Measurements from ENCODE around the gene GPRIN3.
A peak's percentile ranks its signal among the peaks of the same experiment; 100 is the strongest.

GPRIN3 gene

DNA sequence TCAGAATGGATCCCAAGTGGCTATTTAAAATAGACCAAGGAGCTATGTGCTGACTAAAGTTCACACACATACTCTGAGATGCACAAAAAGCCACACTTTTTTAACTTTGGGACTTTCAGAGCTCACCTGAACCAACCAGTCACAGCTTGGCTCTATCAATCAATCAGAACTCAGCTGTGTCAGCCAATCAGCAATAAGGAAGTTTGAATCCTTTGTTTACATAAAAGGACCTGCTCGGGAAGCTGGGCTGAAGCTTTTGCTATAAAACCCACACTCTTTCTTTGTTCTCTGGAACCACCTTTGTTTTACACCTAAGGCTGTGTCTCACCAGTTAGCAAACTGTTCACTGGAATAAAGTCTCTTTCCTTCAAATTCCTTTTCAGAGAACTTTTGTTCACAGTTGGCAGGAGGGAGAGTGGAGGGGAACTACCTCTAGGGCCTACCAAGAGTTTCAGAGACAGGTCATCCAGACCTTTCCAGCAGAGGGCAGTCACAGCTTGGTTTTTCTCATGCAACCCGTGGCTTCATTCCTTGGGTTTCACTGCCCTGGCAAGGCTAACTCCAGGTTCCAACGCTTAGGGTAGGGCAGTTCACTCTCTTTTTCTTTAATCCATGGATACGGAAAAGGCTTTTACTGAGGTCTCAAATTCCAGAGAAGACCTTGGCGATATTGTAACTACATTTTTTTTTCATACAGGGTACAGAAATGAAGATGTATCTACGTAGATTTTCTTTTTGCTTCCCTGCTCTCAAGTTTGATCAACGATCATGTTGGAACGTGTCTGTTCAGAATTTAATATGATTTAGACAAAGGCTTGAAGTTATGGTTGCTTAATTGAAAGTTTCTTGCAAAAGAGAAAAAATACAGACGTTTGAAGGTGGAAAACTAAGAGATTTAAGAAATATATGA lies 80.7 kb downstream of the GPRIN3 start:
- Histone ChIP-seq H2BK15ac (replicated peaks; ENCODE audit: low read depth) (no peak overlapping the region), H3K4me2 (ENCODE audit: low read length) (no peak overlapping the region), H4K5ac (ENCODE audit: low read length) (no peak overlapping the region), H2BK5ac (ENCODE audit: low read length) (no peak overlapping the region), H3K9ac (ENCODE audit: low read length) (no peak overlapping the region), H2BK120ac (ENCODE audit: low read depth, low read length) (no peak overlapping the region), H4K8ac (ENCODE audit: low read depth, low read length) (no peak overlapping the region), H3K27me3 (ENCODE audit: insufficient read depth, low read length, poor library complexity) (no peaks in the 10 kb centered on the region), H3K56ac (ENCODE audit: low read length) (no peak overlapping the region), H3K4ac (ENCODE audit: low read depth, low read length) (no peak overlapping the region), H3K23ac (ENCODE audit: low read length) (no peak overlapping the region), H3K18ac (ENCODE audit: low read length) (no peak overlapping the region), H3K79me2 (ENCODE audit: control insufficient read depth, insufficient read depth, low read length) (no peaks in the 10 kb centered on the region), H3K36me3 (ENCODE audit: control insufficient read depth, insufficient read depth, low read length) (no peaks in the 10 kb centered on the region), H3K27ac (ENCODE audit: low read depth, low read length) (no peak overlapping the region), H3K79me1 (ENCODE audit: low read length) (no peaks in the 10 kb centered on the region), H2AK5ac (ENCODE audit: low read length) (no peak overlapping the region), H3K4me1 (ENCODE audit: control insufficient read depth, low read depth, low read length) (no peaks in the 10 kb centered on the region), H3K4me3 (ENCODE audit: low read length) (no peak overlapping the region)
- DNase-seq, result peak; percentile 93
- no CpG with 5 or more reads among the region's 9 CpGs for WGBS (ENCODE audit: extremely low coverage, insufficient coverage, low lambda C conversion rate)

DNA sequence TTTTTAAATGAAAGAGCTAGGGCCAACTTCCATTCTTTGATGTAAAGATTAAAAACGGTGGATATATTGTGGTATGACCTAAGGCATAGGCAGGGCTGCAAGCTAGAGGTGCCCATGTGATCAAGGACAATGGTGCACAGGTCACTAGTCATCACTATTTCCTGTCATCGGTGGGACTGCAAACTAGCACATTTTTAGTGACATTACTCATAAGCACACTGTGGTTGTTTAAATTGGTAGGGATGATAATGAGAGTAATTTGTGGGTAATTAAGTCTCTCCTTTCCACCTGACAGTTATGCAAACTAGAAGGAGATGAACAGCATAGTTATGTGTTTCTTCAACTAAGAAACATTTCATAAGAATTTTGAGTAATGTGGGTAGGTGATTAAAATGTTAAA lies 85.4 kb downstream of the GPRIN3 start:
- Histone ChIP-seq H3K9ac (ENCODE audit: low read length) (no peak overlapping the region), H2BK120ac (ENCODE audit: low read depth, low read length) (no peak overlapping the region), H2BK15ac (replicated peaks; ENCODE audit: low read depth) (no peak overlapping the region), H3K56ac (ENCODE audit: low read length) (no peak overlapping the region), H3K79me2 (ENCODE audit: control insufficient read depth, insufficient read depth, low read length) (no peaks in the 10 kb centered on the region), H3K4me3 (ENCODE audit: low read length) (no peak overlapping the region), H3K4me1 (ENCODE audit: control insufficient read depth, low read depth, low read length) (no peaks in the 10 kb centered on the region), H4K8ac (ENCODE audit: low read depth, low read length) (no peak overlapping the region), H4K5ac (ENCODE audit: low read length) (no peak overlapping the region), H3K27me3 (ENCODE audit: insufficient read depth, low read length, poor library complexity) (no peaks in the 10 kb centered on the region), H2AK5ac (ENCODE audit: low read length) (no peak overlapping the region), H2BK5ac (ENCODE audit: low read length) (no peak overlapping the region), H3K18ac (ENCODE audit: low read length) (no peak overlapping the region), H3K4ac (ENCODE audit: low read depth, low read length) (no peak overlapping the region), H3K27ac (ENCODE audit: low read depth, low read length) (no peak overlapping the region), H3K79me1 (ENCODE audit: low read length) (no peaks in the 10 kb centered on the region), H3K23ac (ENCODE audit: low read length) (no peak overlapping the region), H3K4me2 (ENCODE audit: low read length) (no peak overlapping the region), H3K36me3 (ENCODE audit: control insufficient read depth, insufficient read depth, low read length) (no peaks in the 10 kb centered on the region)
- no peak for DNase-seq
- no CpG with 5 or more reads among the region's 2 CpGs for WGBS (ENCODE audit: extremely low coverage, insufficient coverage, low lambda C conversion rate)

DNA sequence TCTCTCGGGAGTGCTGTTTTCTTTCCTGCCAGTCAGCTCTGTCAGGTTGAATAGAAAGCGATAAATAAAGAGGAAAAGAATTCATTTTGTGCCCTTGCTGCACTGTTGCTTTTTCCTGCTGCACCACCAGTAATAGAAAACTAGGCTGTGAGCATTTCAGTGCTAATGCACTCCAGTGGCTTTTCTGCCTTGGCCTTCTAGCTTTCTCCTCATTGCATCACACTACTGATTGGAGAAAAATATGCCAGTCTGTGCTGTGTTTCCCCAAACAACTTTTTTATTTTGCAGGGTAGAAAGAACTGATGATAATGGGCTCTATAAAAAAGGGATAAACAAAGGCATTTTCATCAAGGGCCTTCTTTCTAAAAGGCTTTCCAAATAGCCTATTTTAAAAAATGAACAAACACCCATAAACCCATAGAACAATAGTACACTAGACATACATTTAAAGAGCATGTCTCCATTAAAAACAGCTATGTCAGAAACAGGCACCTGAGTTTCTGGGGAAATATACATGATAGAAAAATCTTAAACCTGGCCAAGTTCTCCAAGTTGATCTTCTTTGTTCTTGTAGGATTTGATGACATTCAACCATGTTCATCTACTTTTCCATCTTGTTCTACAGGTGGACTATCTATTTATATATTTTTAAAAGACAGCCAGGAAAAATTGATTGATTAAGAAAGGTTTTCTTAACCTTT lies 86.3 kb downstream of the GPRIN3 start:
- no peak overlapping the region for H3K4ac ChIP-seq (ENCODE audit: low read depth, low read length)
- no peaks in the 10 kb centered on the region for H3K79me1 ChIP-seq (ENCODE audit: low read length)
- H3K79me2 ChIP-seq (ENCODE audit: control insufficient read depth, insufficient read depth, low read length), result no peaks in the 10 kb centered on the region
- H3K56ac ChIP-seq (ENCODE audit: low read length), result no peak overlapping the region
- H2BK120ac ChIP-seq (ENCODE audit: low read depth, low read length), result no peak overlapping the region
- no peak overlapping the region for H2AK5ac ChIP-seq (ENCODE audit: low read length)
- no peak overlapping the region for H2BK5ac ChIP-seq (ENCODE audit: low read length)
- no peaks in the 10 kb centered on the region for H3K27me3 ChIP-seq (ENCODE audit: insufficient read depth, low read length, poor library complexity)
- H3K4me3 ChIP-seq (ENCODE audit: low read length), result no peak overlapping the region
- no peak overlapping the region for H3K9ac ChIP-seq (ENCODE audit: low read length)
- no peak overlapping the region for H4K8ac ChIP-seq (ENCODE audit: low read depth, low read length)
- no peak overlapping the region for H4K5ac ChIP-seq (ENCODE audit: low read length)
- H3K4me2 ChIP-seq (ENCODE audit: low read length), result no peak overlapping the region
- H3K4me1 ChIP-seq (ENCODE audit: control insufficient read depth, low read depth, low read length), result no peaks in the 10 kb centered on the region
- WGBS (ENCODE audit: extremely low coverage, insufficient coverage, low lambda C conversion rate), result no CpG with 5 or more reads among the region's 2 CpGs
- H2BK15ac ChIP-seq (replicated peaks; ENCODE audit: low read depth), result no peak overlapping the region
- no peak overlapping the region for H3K27ac ChIP-seq (ENCODE audit: low read depth, low read length)
- H3K23ac ChIP-seq (ENCODE audit: low read length), result no peak overlapping the region
- H3K18ac ChIP-seq (ENCODE audit: low read length), result no peak overlapping the region
- no peaks in the 10 kb centered on the region for H3K36me3 ChIP-seq (ENCODE audit: control insufficient read depth, insufficient read depth, low read length)
- no peak for DNase-seq

DNA sequence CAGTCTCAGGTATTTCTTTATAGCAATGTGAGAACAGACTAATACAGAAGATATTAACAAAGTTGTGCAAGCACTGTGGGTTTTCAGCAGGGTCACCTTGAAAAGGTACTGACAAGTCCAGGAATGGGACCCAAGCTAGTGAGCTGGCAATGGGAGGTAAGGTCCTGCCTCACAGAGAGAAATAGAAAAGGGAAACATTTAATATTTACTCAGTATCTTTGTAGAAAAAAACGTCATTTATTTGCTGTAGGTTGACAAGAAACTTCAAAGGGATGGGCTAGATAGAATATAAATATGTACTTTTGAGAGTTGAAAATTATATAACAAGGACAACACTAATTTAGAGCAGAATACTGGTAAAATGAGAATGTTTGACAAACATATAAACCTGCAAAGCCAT lies 89.0 kb downstream of the GPRIN3 start:
- no peak for DNase-seq
- no peak overlapping the region for H3K27ac ChIP-seq (ENCODE audit: low read depth, low read length)
- H3K4me1 ChIP-seq (ENCODE audit: control insufficient read depth, low read depth, low read length), result no peaks in the 10 kb centered on the region
- no peak overlapping the region for H2BK120ac ChIP-seq (ENCODE audit: low read depth, low read length)
- H3K36me3 ChIP-seq (ENCODE audit: control insufficient read depth, insufficient read depth, low read length), result no peaks in the 10 kb centered on the region
- no peak overlapping the region for H3K4me2 ChIP-seq (ENCODE audit: low read length)
- no peak overlapping the region for H2AK5ac ChIP-seq (ENCODE audit: low read length)
- H3K56ac ChIP-seq (ENCODE audit: low read length), result no peak overlapping the region
- H2BK15ac ChIP-seq (replicated peaks; ENCODE audit: low read depth), result no peak overlapping the region
- H3K4me3 ChIP-seq (ENCODE audit: low read length), result no peak overlapping the region
- no peak overlapping the region for H3K4ac ChIP-seq (ENCODE audit: low read depth, low read length)
- H3K18ac ChIP-seq (ENCODE audit: low read length), result no peak overlapping the region
- no peak overlapping the region for H3K23ac ChIP-seq (ENCODE audit: low read length)
- no peaks in the 10 kb centered on the region for H3K27me3 ChIP-seq (ENCODE audit: insufficient read depth, low read length, poor library complexity)
- no peak overlapping the region for H2BK5ac ChIP-seq (ENCODE audit: low read length)
- no peak overlapping the region for H4K8ac ChIP-seq (ENCODE audit: low read depth, low read length)
- H3K79me1 ChIP-seq (ENCODE audit: low read length), result no peaks in the 10 kb centered on the region
- no peak overlapping the region for H4K5ac ChIP-seq (ENCODE audit: low read length)
- no peak overlapping the region for H3K9ac ChIP-seq (ENCODE audit: low read length)
- no CpG with 5 or more reads among the region's 1 CpG for WGBS (ENCODE audit: extremely low coverage, insufficient coverage, low lambda C conversion rate)
- no peaks in the 10 kb centered on the region for H3K79me2 ChIP-seq (ENCODE audit: control insufficient read depth, insufficient read depth, low read length)

DNA sequence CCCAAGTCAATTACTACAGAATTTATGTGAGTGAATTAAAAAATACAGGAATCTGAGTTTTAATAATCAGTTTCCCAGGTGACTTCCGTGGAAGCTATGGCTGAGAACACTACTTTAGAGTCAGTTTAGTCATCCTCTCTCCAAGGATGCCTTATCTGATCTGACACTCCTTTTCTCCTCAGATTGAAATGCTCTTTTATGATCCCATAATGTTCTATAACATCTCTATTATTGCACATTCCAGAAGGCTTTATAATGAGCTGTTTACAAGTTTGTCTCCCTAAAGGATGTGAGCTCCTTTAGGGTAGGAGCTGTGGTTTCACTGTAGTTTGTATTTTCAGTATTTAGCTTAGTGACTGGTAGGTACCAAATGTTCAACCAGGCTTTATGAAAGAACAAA lies 90.0 kb downstream of the GPRIN3 start:
- no peak overlapping the region for H3K23ac ChIP-seq (ENCODE audit: low read length)
- H3K79me1 ChIP-seq (ENCODE audit: low read length), result no peaks in the 10 kb centered on the region

More for the DNA sequence above, 90.0 kb downstream of the GPRIN3 start:
- Histone ChIP-seq H4K5ac (ENCODE audit: low read length) (no peak overlapping the region), H3K56ac (ENCODE audit: low read length) (no peak overlapping the region), H2BK120ac (ENCODE audit: low read depth, low read length) (no peak overlapping the region), H3K36me3 (ENCODE audit: control insufficient read depth, insufficient read depth, low read length) (no peaks in the 10 kb centered on the region), H4K8ac (ENCODE audit: low read depth, low read length) (no peak overlapping the region), H3K27me3 (ENCODE audit: insufficient read depth, low read length, poor library complexity) (no peaks in the 10 kb centered on the region), H3K18ac (ENCODE audit: low read length) (no peak overlapping the region), H3K9ac (ENCODE audit: low read length) (no peak overlapping the region), H3K4me3 (ENCODE audit: low read length) (no peak overlapping the region), H2AK5ac (ENCODE audit: low read length) (no peak overlapping the region), H3K4me2 (ENCODE audit: low read length) (no peak overlapping the region), H2BK5ac (ENCODE audit: low read length) (no peak overlapping the region), H3K27ac (ENCODE audit: low read depth, low read length) (no peak overlapping the region), H2BK15ac (replicated peaks; ENCODE audit: low read depth) (no peak overlapping the region), H3K79me2 (ENCODE audit: control insufficient read depth, insufficient read depth, low read length) (no peaks in the 10 kb centered on the region), H3K4me1 (ENCODE audit: control insufficient read depth, low read depth, low read length) (no peaks in the 10 kb centered on the region), H3K4ac (ENCODE audit: low read depth, low read length) (no peak overlapping the region)
- no CpG with 5 or more reads among the region's 1 CpG for WGBS (ENCODE audit: extremely low coverage, insufficient coverage, low lambda C conversion rate)
- no peak for DNase-seq
